GM18870 (cell line): ENCODE measurements around the gene COX7C.

Experiments used
- ATAC-seq: cut with Tn5 transposase; IDR thresholded peaks from one replicate; pipeline ENCODE4 v1.9.1; 2021; ENCODE audit warnings: moderate library complexity; ENCODE audit not compliant: unreplicated experiment

The COX7C gene

DNA sequence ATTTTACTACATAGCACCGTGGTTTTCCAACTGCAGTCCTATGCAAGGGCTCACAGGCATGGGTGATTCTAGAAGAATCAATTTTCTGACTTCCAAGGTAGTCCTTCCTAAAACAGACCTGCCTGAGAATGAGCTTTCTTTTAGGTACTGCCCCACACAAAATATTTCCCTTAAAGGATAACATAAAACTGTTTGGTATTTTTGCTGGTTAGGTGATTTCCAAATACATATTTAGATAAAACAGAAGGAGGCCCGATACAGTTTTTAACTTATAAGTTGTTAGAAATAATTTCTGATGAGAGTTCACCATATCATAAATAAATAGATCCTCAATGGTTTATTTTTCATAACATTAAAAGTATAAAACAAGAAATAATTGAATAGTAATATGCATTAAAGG lies 46.4 kb downstream of the COX7C start:
- no peak for ATAC-seq

- no peak for ATAC-seq
These were observed 48.4 kb downstream of the COX7C start for GRCh38 chr5:86665984-86666760.

DNA sequence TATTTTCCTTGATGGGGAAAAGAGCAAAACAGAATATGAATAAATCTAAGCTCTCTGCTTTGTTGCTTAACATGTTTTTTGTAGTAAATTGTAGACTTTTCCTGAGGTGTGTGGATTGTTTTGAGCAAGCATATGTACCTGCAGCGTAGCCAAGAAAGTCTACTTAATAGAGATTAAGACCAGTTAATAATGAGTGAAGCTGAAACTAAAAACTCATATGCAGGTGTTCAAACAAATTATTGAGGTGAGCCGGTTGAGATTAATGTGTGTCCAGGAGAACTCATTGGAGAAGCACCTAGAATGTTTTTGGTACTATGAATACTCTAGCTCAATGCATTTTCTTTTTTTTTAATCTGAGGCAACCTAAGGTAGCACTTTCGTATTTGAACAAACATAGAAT lies 49.2 kb downstream of the COX7C start:
- ATAC-seq: no peak
